Anterior cingulate cortex (tissue), 58 donors: ENCODE measurements around the gene KIAA1958.
A peak's percentile ranks its signal among the peaks of the same experiment; 100 is the strongest.

ENCODE experiments used
- DNase-seq, 58 donors: peaks; one replicate each; lab custom pipeline; 2025; lab: John Stamatoyannopoulos, UW

The KIAA1958 gene

GRCh38 chr9:112553256-112553826 lies 66.7 kb downstream of the KIAA1958 start:
- no peak for DNase-seq

GRCh38 chr9:112554516-112554915 lies 67.9 kb downstream of the KIAA1958 start:
- DNase-seq, result no peak

GRCh38 chr9:112555101-112555643 lies 68.5 kb downstream of the KIAA1958 start:
- DNase-seq, result no peak

- DNase-seq, result no peak
These were observed 69.3 kb downstream of the KIAA1958 start for GRCh38 chr9:112555844-112556482.

- DNase-seq, result no peak
These were observed 70.1 kb downstream of the KIAA1958 start for GRCh38 chr9:112556497-112557442.

GRCh38 chr9:112558476-112558875 lies 71.8 kb downstream of the KIAA1958 start:
- DNase-seq, result no peak

GRCh38 chr9:112558978-112559377 lies 72.4 kb downstream of the KIAA1958 start:
- no peak for DNase-seq

- no peak for DNase-seq
These were observed 73.2 kb downstream of the KIAA1958 start for GRCh38 chr9:112559629-112560413.

- no peak for DNase-seq
These were observed 75.8 kb downstream of the KIAA1958 start for GRCh38 chr9:112562235-112562958.

GRCh38 chr9:112569186-112569585 lies 82.6 kb downstream of the KIAA1958 start:
- DNase-seq, result no peak

GRCh38 chr9:112570671-112571167 lies 84.1 kb downstream of the KIAA1958 start:
- peak in 52 of 58 donors; percentile 5 to 80 (median 48) for DNase-seq

GRCh38 chr9:112571624-112572355 lies 85.2 kb downstream of the KIAA1958 start:
- DNase-seq, result no peak

- DNase-seq, result no peak
These were observed 85.8 kb downstream of the KIAA1958 start for GRCh38 chr9:112572416-112572815.

GRCh38 chr9:112574008-112574407 lies 87.4 kb downstream of the KIAA1958 start:
- no peak for DNase-seq

GRCh38 chr9:112575107-112575506 lies 88.5 kb downstream of the KIAA1958 start:
- no peak for DNase-seq

- no peak for DNase-seq
These were observed 95.0 kb downstream of the KIAA1958 start for GRCh38 chr9:112581469-112582176.

- DNase-seq, result no peak
These were observed 96.0 kb downstream of the KIAA1958 start for GRCh38 chr9:112582371-112583262.
